DOHH2 (cell line): Measurements from ENCODE around the gene CCDC87.
A peak's percentile ranks its signal among the peaks of the same experiment; 100 is the strongest.

Experiments
- H3F3A ChIP-seq: fragments of 200-600 bp; sonication (generic), shearing (Covaris generic); 2 replicates; pipeline ENCODE4 v1.6.0; 2016; ENCODE audit warnings: antibody characterized with exemption, mild to moderate bottlenecking; ENCODE audit not compliant: control insufficient read depth, insufficient read depth
- H3K27ac ChIP-seq: fragments of 200-600 bp; sonication (generic); 2 replicates; pipeline ENCODE4 v1.5.1; 2014; ENCODE audit warnings: low read depth, mild to moderate bottlenecking, low read length, moderate library complexity
- H3K27me3 ChIP-seq: fragments of 200-600 bp; sonication (generic); 2 replicates; pipeline ENCODE4 v1.6.1; 2014; ENCODE audit warnings: mild to moderate bottlenecking, low read length, mixed read lengths; ENCODE audit not compliant: control insufficient read depth
- H3K36me3 ChIP-seq: fragments of 200-600 bp; sonication (generic); 2 replicates; pipeline ENCODE4 v1.6.1; 2014; ENCODE audit warnings: mild to moderate bottlenecking, low read length, moderate library complexity, mixed read lengths; ENCODE audit not compliant: control insufficient read depth
- H3K4me1 ChIP-seq: fragments of 200-600 bp; sonication (generic); 2 replicates; pipeline ENCODE4 v1.6.1; 2014; ENCODE audit warnings: mild to moderate bottlenecking, low read length, mixed read lengths; ENCODE audit not compliant: control insufficient read depth
- H3K4me2 ChIP-seq: fragments of 200-600 bp; sonication (generic); 2 replicates; pipeline ENCODE4 v1.6.0; 2014; ENCODE audit warnings: mild to moderate bottlenecking, low read length, moderate library complexity
- H3K4me3 ChIP-seq: fragments of 200-600 bp; sonication (generic); 2 replicates; pipeline ENCODE4 v1.5.1; 2014; ENCODE audit warnings: mild to moderate bottlenecking, low read length, mixed read lengths
- H3K79me2 ChIP-seq: fragments of 200-600 bp; sonication (generic); 2 replicates; pipeline ENCODE4 v1.6.1; 2014; ENCODE audit warnings: mild to moderate bottlenecking, low read length, mixed read lengths; ENCODE audit not compliant: control insufficient read depth
- H3K9me2 ChIP-seq: fragments of 200-600 bp; sonication (generic); replicated peaks from 2 replicates; pipeline ENCODE4 v1.6.1; 2014; ENCODE audit warnings: mild to moderate bottlenecking, low read length, mixed read lengths; ENCODE audit not compliant: control insufficient read depth
- H3K9me3 ChIP-seq: fragments of 200-600 bp; sonication (generic); 2 replicates; pipeline ENCODE4 v1.6.1; 2014; ENCODE audit warnings: antibody characterized with exemption, low read length, mixed read lengths; ENCODE audit not compliant: control insufficient read depth, insufficient read depth
- H4K20me1 ChIP-seq: fragments of 200-600 bp; sonication (generic); 2 replicates; pipeline ENCODE4 v1.6.0; 2014; ENCODE audit warnings: low read depth, mild to moderate bottlenecking, antibody characterized with exemption, low read length, moderate library complexity; ENCODE audit not compliant: control insufficient read depth, insufficient read depth
- CTCF ChIP-seq: fragments of 200-600 bp; sonication (generic); IDR thresholded peaks from one replicate; pipeline ENCODE4 v1.5.1; 2014; ENCODE audit warnings: antibody characterized with exemption, mild to moderate bottlenecking, low read depth, low read length; ENCODE audit not compliant: poor library complexity, severe bottlenecking
- EZH2phosphoT487 ChIP-seq: fragments of 200-600 bp; sonication (generic); IDR thresholded peaks from 2 replicates; pipeline ENCODE4 v1.6.1; 2017; ENCODE audit warnings: borderline replicate concordance, mild to moderate bottlenecking, antibody characterized with exemption, low read length, moderate library complexity, mixed read lengths

CCDC87 gene

GRCh38 chr11:66595245-66595904, 2.5 kb upstream of the CCDC87 start:
- Histone ChIP-seq H3K9me3 (no peaks in the 10 kb centered on the region), H3K4me1 (peaks cover 36% of the 10 kb centered on the region), H3K4me2 (0 out of 2 replicates have a peak overlapping the region, but pooled peaks have one; percentile 4), H3K27me3 (0 out of 2 replicates have a peak, but pooled peaks cover 4% of the 10 kb centered on the region), H4K20me1 (no peaks in the 10 kb centered on the region), H3K36me3 (peaks cover 13% of the 10 kb centered on the region), H3K9me2 (no peaks in the 10 kb centered on the region), H3K79me2 (peaks cover 20% of the 10 kb centered on the region), H3K4me3 (no peak overlapping the region), H3F3A (no peaks in the 10 kb centered on the region), H3K27ac (no peak overlapping the region)
- TF ChIP-seq CTCF (no peak), EZH2phosphoT487 (no peak)

GRCh38 chr11:66593650-66594049, 787 bp upstream of the CCDC87 start:
- H3F3A ChIP-seq, result no peaks in the 10 kb centered on the region
- no peaks in the 10 kb centered on the region for H3K36me3 ChIP-seq
- H4K20me1 ChIP-seq, result no peaks in the 10 kb centered on the region
- peaks cover 27% of the 10 kb centered on the region for H3K4me1 ChIP-seq
- H3K4me2 ChIP-seq, result peak overlapping the region; percentile 99
- 0 out of 2 replicates have a peak, but pooled peaks cover 4% of the 10 kb centered on the region for H3K27me3 ChIP-seq
- no peaks in the 10 kb centered on the region for H3K9me2 ChIP-seq
- TF ChIP-seq CTCF, result no peak
- no peak for TF ChIP-seq EZH2phosphoT487
- H3K27ac ChIP-seq, result no peak overlapping the region
- peaks cover 20% of the 10 kb centered on the region for H3K79me2 ChIP-seq
- H3K9me3 ChIP-seq, result no peaks in the 10 kb centered on the region
- peak overlapping the region; percentile 99 for H3K4me3 ChIP-seq

GRCh38 chr11:66593303-66593635, 406 bp upstream of the CCDC87 start:
- Histone ChIP-seq H3K4me2 (peak overlapping the region; percentile 99), H3K9me3 (no peaks in the 10 kb centered on the region), H3K27me3 (0 out of 2 replicates have a peak, but pooled peaks cover 4% of the 10 kb centered on the region), H3K36me3 (no peaks in the 10 kb centered on the region), H3K4me3 (peak overlapping the region; percentile 99), H3K4me1 (peaks cover 27% of the 10 kb centered on the region), H3K27ac (peak overlapping the region; percentile 35; the same call in 1 of the 2 replicates), H3K79me2 (peaks cover 20% of the 10 kb centered on the region), H3F3A (no peaks in the 10 kb centered on the region), H4K20me1 (no peaks in the 10 kb centered on the region), H3K9me2 (no peaks in the 10 kb centered on the region)
- TF ChIP-seq EZH2phosphoT487, result no peak
- no peak for TF ChIP-seq CTCF
